ENCODE data around the gene DDX24.

DNA sequence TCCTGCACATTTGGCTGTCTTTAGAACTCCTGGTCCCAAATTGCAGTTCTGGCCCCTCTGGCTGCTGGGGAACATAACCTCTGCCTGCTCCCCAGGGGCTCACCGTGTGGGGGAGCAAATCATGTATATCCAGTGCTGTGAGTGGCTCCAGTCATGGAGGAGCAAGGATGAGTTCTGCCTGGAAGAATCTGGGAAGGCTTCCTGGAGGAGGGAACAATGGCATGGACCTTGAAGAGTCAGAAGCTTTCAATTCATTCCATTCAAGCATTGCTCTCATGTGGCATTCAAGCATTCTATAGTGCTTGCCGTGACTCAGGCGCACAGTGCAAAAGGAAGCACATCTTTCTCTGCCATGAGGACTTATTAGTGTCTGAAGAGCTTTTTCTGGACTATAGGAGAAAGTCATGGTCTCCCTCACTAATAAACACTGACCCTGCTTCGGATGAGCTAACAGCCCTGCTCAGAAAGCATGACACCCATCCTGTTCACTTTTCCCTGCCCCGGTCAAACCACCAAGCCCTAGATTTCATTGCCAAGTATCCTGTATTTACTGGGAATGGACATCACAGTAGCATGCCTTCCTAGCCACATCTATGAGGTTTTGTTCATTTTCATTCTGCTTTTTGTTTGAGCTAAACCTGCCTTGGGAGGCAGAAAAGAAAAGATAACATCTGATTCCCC is 33.0 kb upstream of the DDX24 start:
- TF ChIP-seq, protein P1, sequence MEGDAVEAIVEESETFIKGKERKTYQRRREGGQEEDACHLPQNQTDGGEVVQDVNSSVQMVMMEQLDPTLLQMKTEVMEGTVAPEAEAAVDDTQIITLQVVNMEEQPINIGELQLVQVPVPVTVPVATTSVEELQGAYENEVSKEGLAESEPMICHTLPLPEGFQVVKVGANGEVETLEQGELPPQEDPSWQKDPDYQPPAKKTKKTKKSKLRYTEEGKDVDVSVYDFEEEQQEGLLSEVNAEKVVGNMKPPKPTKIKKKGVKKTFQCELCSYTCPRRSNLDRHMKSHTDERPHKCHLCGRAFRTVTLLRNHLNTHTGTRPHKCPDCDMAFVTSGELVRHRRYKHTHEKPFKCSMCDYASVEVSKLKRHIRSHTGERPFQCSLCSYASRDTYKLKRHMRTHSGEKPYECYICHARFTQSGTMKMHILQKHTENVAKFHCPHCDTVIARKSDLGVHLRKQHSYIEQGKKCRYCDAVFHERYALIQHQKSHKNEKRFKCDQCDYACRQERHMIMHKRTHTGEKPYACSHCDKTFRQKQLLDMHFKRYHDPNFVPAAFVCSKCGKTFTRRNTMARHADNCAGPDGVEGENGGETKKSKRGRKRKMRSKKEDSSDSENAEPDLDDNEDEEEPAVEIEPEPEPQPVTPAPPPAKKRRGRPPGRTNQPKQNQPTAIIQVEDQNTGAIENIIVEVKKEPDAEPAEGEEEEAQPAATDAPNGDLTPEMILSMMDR (IDR thresholded peaks at IDR 0.05), result no peak
- no peak for TF ChIP-seq POLR2AphosphoS5 (IDR thresholded peaks at IDR 0.05; ENCODE audit: insufficient read depth in 1 of 2, low read depth in 1 of 2)
- TF ChIP-seq POLR2A (IDR thresholded peaks at IDR 0.05), result no peak

All from vagina (tissue), 2 donors.